MM.1S (cell line): Measurements from ENCODE around the gene NYAP2.

Experiments used
- DNase-seq: peaks from one replicate; pipeline ENCODE4 v3.0.0-alpha.2; 2015
- H2AFZ ChIP-seq: fragments of 300-600 bp; sonication (generic); 2 replicates; pipeline ENCODE4 v1.6.0; 2016; ENCODE audit warnings: antibody characterized with exemption, low read length
- H3F3A ChIP-seq: fragments of 300-600 bp; sonication (generic); 2 replicates; pipeline ENCODE4 v1.6.1; 2016; ENCODE audit warnings: mild to moderate bottlenecking, antibody characterized with exemption, low read length, moderate library complexity, mixed read lengths; ENCODE audit not compliant: insufficient read depth
- H3K27ac ChIP-seq: fragments of 300-600 bp; sonication (generic); 2 replicates; pipeline ENCODE4 v1.5.1; 2016; ENCODE audit warnings: mild to moderate bottlenecking, low read length
- H3K27me3 ChIP-seq: fragments of 300-600 bp; sonication (generic); replicated peaks from 2 replicates; pipeline ENCODE4 v1.6.0; 2016; ENCODE audit warnings: low read length; ENCODE audit not compliant: insufficient read depth
- H3K36me3 ChIP-seq: fragments of 300-600 bp; sonication (generic); replicated peaks from 2 replicates; pipeline ENCODE4 v1.6.1; 2016; ENCODE audit warnings: mild to moderate bottlenecking, low read length, mixed read lengths; ENCODE audit not compliant: insufficient read depth
- H3K4me1 ChIP-seq: fragments of 300-600 bp; sonication (generic); 2 replicates; pipeline ENCODE4 v1.6.1; 2016; ENCODE audit warnings: low read length, mixed read lengths
- H3K4me2 ChIP-seq: fragments of 300-600 bp; sonication (generic); 2 replicates; pipeline ENCODE4 v1.6.0; 2016; ENCODE audit warnings: low read depth, low read length
- H3K4me3 ChIP-seq: fragments of 300-600 bp; sonication (generic); 2 replicates; pipeline ENCODE4 v1.5.1; 2016; ENCODE audit warnings: low read length, mixed read lengths
- H3K79me2 ChIP-seq: fragments of 300-600 bp; sonication (generic); 2 replicates; pipeline ENCODE4 v1.6.1; 2016; ENCODE audit warnings: mixed run types, low read length, mixed read lengths
- H3K9ac ChIP-seq: fragments of 300-600 bp; sonication (generic); 2 replicates; pipeline ENCODE4 v1.6.1; 2016; ENCODE audit warnings: low read length, mixed read lengths
- H3K9me2 ChIP-seq: fragments of 300-600 bp; sonication (generic); replicated peaks from 2 replicates; pipeline ENCODE4 v1.6.1; 2016; ENCODE audit warnings: mild to moderate bottlenecking, low read length, mixed read lengths; ENCODE audit not compliant: insufficient read depth
- H3K9me3 ChIP-seq: fragments of 300-600 bp; sonication (generic); replicated peaks from 2 replicates; pipeline ENCODE4 v1.6.1; 2016; ENCODE audit warnings: mild to moderate bottlenecking, low read length, mixed read lengths; ENCODE audit not compliant: insufficient read depth
- H4K20me1 ChIP-seq: fragments of 300-600 bp; sonication (generic); 2 replicates; pipeline ENCODE4 v1.6.1; 2016; ENCODE audit warnings: mild to moderate bottlenecking, low read length, moderate library complexity, mixed read lengths; ENCODE audit not compliant: insufficient read depth
- CTCF ChIP-seq: fragments of 300-600 bp; sonication (generic); IDR thresholded peaks from 2 replicates; pipeline ENCODE4 v1.5.1; 2016; ENCODE audit warnings: antibody characterized with exemption, low read length, mixed read lengths
- EZH2 ChIP-seq: fragments of 300-600 bp; sonication (generic); optimal IDR thresholded peaks from 2 replicates; pipeline ENCODE3; 2017; ENCODE audit warnings: low read depth, mild to moderate bottlenecking, antibody characterized with exemption, low read length, mixed read lengths
- EZH2phosphoT487 ChIP-seq: fragments of 300-600 bp; sonication (generic); IDR thresholded peaks from 2 replicates; pipeline ENCODE4 v1.6.1; 2018; ENCODE audit warnings: antibody characterized with exemption, low read length

NYAP2 gene

GRCh38 chr2:225471482-225471881 lies 72.0 kb downstream of the NYAP2 start:
- Histone ChIP-seq H3K36me3 (no peaks in the 10 kb centered on the region), H3K27me3 (no peaks in the 10 kb centered on the region), H3K79me2 (no peaks in the 10 kb centered on the region), H3K9me3 (no peaks in the 10 kb centered on the region), H3K4me2 (no peak overlapping the region), H3K9me2 (no peaks in the 10 kb centered on the region), H3K27ac (no peak overlapping the region), H3K9ac (no peak overlapping the region), H2AFZ (no peak overlapping the region), H3F3A (no peaks in the 10 kb centered on the region), H4K20me1 (no peaks in the 10 kb centered on the region), H3K4me3 (no peak overlapping the region), H3K4me1 (no peaks in the 10 kb centered on the region)
- no peak for DNase-seq
- TF ChIP-seq EZH2phosphoT487 (no peak), EZH2 (no peak), CTCF (no peak)

GRCh38 chr2:225472161-225472560 lies 72.7 kb downstream of the NYAP2 start:
- Histone ChIP-seq H3K27ac (no peak overlapping the region), H2AFZ (no peak overlapping the region), H3K9me2 (no peaks in the 10 kb centered on the region), H3K9me3 (no peaks in the 10 kb centered on the region), H3K9ac (no peak overlapping the region), H3F3A (no peaks in the 10 kb centered on the region), H3K36me3 (no peaks in the 10 kb centered on the region), H3K27me3 (no peaks in the 10 kb centered on the region), H3K4me2 (no peak overlapping the region), H3K79me2 (no peaks in the 10 kb centered on the region), H3K4me3 (no peak overlapping the region), H3K4me1 (no peaks in the 10 kb centered on the region), H4K20me1 (no peaks in the 10 kb centered on the region)
- no peak for DNase-seq
- TF ChIP-seq CTCF (no peak), EZH2 (no peak), EZH2phosphoT487 (no peak)

- Histone ChIP-seq H2AFZ (no peak overlapping the region), H3K4me3 (no peak overlapping the region), H3F3A (no peaks in the 10 kb centered on the region), H3K9me2 (no peaks in the 10 kb centered on the region), H3K4me2 (no peak overlapping the region), H4K20me1 (no peaks in the 10 kb centered on the region), H3K36me3 (no peaks in the 10 kb centered on the region), H3K9me3 (no peaks in the 10 kb centered on the region), H3K9ac (no peak overlapping the region), H3K27ac (no peak overlapping the region), H3K79me2 (no peaks in the 10 kb centered on the region), H3K4me1 (no peaks in the 10 kb centered on the region), H3K27me3 (no peaks in the 10 kb centered on the region)
- TF ChIP-seq EZH2, result no peak
- no peak for TF ChIP-seq EZH2phosphoT487
- no peak for TF ChIP-seq CTCF
- DNase-seq, result no peak
These were observed 79.9 kb downstream of the NYAP2 start for GRCh38 chr2:225479386-225479785.

- TF ChIP-seq EZH2phosphoT487 (no peak), CTCF (no peak), EZH2 (no peak)
- no peaks in the 10 kb centered on the region for H3K9me3 ChIP-seq
- no peak for DNase-seq
- no peak overlapping the region for H3K9ac ChIP-seq
- no peak overlapping the region for H3K4me2 ChIP-seq
- H3F3A ChIP-seq, result no peaks in the 10 kb centered on the region
- no peaks in the 10 kb centered on the region for H3K27me3 ChIP-seq
- H3K36me3 ChIP-seq, result no peaks in the 10 kb centered on the region
- no peak overlapping the region for H3K4me3 ChIP-seq
- no peaks in the 10 kb centered on the region for H3K79me2 ChIP-seq
- H3K4me1 ChIP-seq, result no peaks in the 10 kb centered on the region
- H3K27ac ChIP-seq, result no peak overlapping the region
- H3K9me2 ChIP-seq, result no peaks in the 10 kb centered on the region
- H2AFZ ChIP-seq, result no peak overlapping the region
- H4K20me1 ChIP-seq, result no peaks in the 10 kb centered on the region
These were observed 85.2 kb downstream of the NYAP2 start for GRCh38 chr2:225484751-225485150.
